Esophagus squamous epithelium (tissue), 4 donors: ENCODE data around the gene NPAS1.
"Not testable (repeated sequence)": the region's sequence is repeated elsewhere in the genome, so short reads cannot be mapped to it uniquely, and the experiment has no call there.

Experiments used
- POLR2A ChIP-seq, 4 donors: fragments of 450-650 bp; IDR thresholded peaks; one replicate each; pipeline ENCODE4 v1.6.1; 2017; ENCODE audit warnings: antibody characterized with exemption in 4 of 4, mild to moderate bottlenecking in 4 of 4, moderate library complexity in 3 of 4
- TF ChIP-seq, protein P1 (sequence below), 6 experiments: fragments of 450-650 bp in 4 of 6; fragments of 200-600 bp in 2 of 6; sonication (generic) in 2 of 6; IDR thresholded peaks; one replicate each; pipeline ENCODE4 v1.5.1; 2016 to 2019; ENCODE audit warnings: antibody characterized with exemption in 6 of 6, mild to moderate bottlenecking in 4 of 6, moderate library complexity in 4 of 6

- TF ChIP-seq, protein P1, sequence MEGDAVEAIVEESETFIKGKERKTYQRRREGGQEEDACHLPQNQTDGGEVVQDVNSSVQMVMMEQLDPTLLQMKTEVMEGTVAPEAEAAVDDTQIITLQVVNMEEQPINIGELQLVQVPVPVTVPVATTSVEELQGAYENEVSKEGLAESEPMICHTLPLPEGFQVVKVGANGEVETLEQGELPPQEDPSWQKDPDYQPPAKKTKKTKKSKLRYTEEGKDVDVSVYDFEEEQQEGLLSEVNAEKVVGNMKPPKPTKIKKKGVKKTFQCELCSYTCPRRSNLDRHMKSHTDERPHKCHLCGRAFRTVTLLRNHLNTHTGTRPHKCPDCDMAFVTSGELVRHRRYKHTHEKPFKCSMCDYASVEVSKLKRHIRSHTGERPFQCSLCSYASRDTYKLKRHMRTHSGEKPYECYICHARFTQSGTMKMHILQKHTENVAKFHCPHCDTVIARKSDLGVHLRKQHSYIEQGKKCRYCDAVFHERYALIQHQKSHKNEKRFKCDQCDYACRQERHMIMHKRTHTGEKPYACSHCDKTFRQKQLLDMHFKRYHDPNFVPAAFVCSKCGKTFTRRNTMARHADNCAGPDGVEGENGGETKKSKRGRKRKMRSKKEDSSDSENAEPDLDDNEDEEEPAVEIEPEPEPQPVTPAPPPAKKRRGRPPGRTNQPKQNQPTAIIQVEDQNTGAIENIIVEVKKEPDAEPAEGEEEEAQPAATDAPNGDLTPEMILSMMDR (IDR thresholded peaks at IDR 0.05): not testable (repeated sequence)
- TF ChIP-seq POLR2A (IDR thresholded peaks at IDR 0.05): not testable (repeated sequence)
Measured at GRCh38 chr19:47010549-47010948, 9.1 kb upstream of the NPAS1 start.
